WTC11 (cell line): ENCODE data around the gene FASTK.

Source experiments
- CTCF ChIP-seq: fragments of 200-600 bp; IDR thresholded peaks from 2 replicates; pipeline ENCODE4 v1.8.0; 2022; ENCODE audit warnings: antibody characterized with exemption
- FOXK1 ChIP-seq: sonication (generic); formaldehyde crosslinking; IDR thresholded peaks from 2 replicates; pipeline ENCODE4 v1.8.0; 2022; ENCODE audit warnings: mild to moderate bottlenecking, moderate library complexity, missing genetic modification reagents
- IRF2 ChIP-seq: sonication (generic); formaldehyde crosslinking; IDR thresholded peaks from 2 replicates; pipeline ENCODE4 v1.8.0; 2022; ENCODE audit warnings: low read depth, missing genetic modification reagents, borderline replicate concordance
- JUN ChIP-seq: sonication (generic); formaldehyde crosslinking; IDR thresholded peaks from 2 replicates; pipeline ENCODE4 v1.8.0; 2023; ENCODE audit warnings: mild to moderate bottlenecking, missing genetic modification reagents
- NR2C2 ChIP-seq: sonication (generic); formaldehyde crosslinking; IDR thresholded peaks from 2 replicates; pipeline ENCODE4 v1.8.0; 2022; ENCODE audit warnings: mild to moderate bottlenecking, missing genetic modification reagents
- NR3C1 ChIP-seq: sonication (generic); formaldehyde crosslinking; conservative IDR thresholded peaks from 2 replicates; pipeline ENCODE4 v1.8.1; 2023; ENCODE audit warnings: low read depth, mild to moderate bottlenecking, missing genetic modification reagents
- TEAD4 ChIP-seq: sonication (generic); formaldehyde crosslinking; IDR thresholded peaks from 2 replicates; pipeline ENCODE4 v1.8.0; 2022; ENCODE audit warnings: mild to moderate bottlenecking, missing genetic modification reagents
- TP53 ChIP-seq: sonication (generic); formaldehyde crosslinking; IDR thresholded peaks from 2 replicates; pipeline ENCODE4 v1.8.1; 2023; ENCODE audit warnings: mild to moderate bottlenecking, missing genetic modification reagents
- USF2 ChIP-seq: sonication (generic); formaldehyde crosslinking; IDR thresholded peaks from 2 replicates; pipeline ENCODE4 v1.8.1; 2023; ENCODE audit warnings: mild to moderate bottlenecking, missing genetic modification reagents, moderate library complexity
- ZNF281 ChIP-seq: sonication (generic); formaldehyde crosslinking; IDR thresholded peaks from 2 replicates; pipeline ENCODE4 v1.8.0; 2023; ENCODE audit warnings: mild to moderate bottlenecking, missing genetic modification reagents

GRCh38 chr7:151033864-151034249, 46.8 kb downstream of the FASTK start:
- no peak for TF ChIP-seq NR2C2
- no peak for TF ChIP-seq CTCF
- TF ChIP-seq NR3C1 (CRISPR knock-in tag), result no peak
- TF ChIP-seq TP53 (CRISPR knock-in tag), result no peak
- no peak for TF ChIP-seq FOXK1 (CRISPR knock-in tag)
- no peak for TF ChIP-seq JUN (CRISPR knock-in tag)
- no peak for TF ChIP-seq USF2
- TF ChIP-seq IRF2 (CRISPR knock-in tag), result no peak
- TF ChIP-seq TEAD4, result no peak
- no peak for TF ChIP-seq ZNF281 (CRISPR knock-in tag)
